HG02798 (cell line): ENCODE results near the gene MTX1.

ENCODE experiments used
- ATAC-seq: cut with Tn5 transposase; IDR thresholded peaks from one replicate; pipeline ENCODE4 v1.9.1; 2021; ENCODE audit warnings: mild to moderate bottlenecking; ENCODE audit not compliant: unreplicated experiment, poor library complexity

The MTX1 gene

GRCh38 chr1:155174324-155175280 is 33.9 kb upstream of the MTX1 start:
- no peak for ATAC-seq

- ATAC-seq: no peak
These were observed 33.1 kb upstream of the MTX1 start for GRCh38 chr1:155175281-155175926.

- ATAC-seq: no peak
These were observed 32.5 kb upstream of the MTX1 start for GRCh38 chr1:155175927-155176371.

- ATAC-seq: peak; percentile 31
These were observed 31.9 kb upstream of the MTX1 start for GRCh38 chr1:155176544-155177071.

- no peak for ATAC-seq
These were observed 31.1 kb upstream of the MTX1 start for GRCh38 chr1:155177192-155177917.

GRCh38 chr1:155177918-155178281 is 30.6 kb upstream of the MTX1 start:
- ATAC-seq: no peak

- no peak for ATAC-seq
These were observed 29.9 kb upstream of the MTX1 start for GRCh38 chr1:155178441-155179111.

GRCh38 chr1:155179112-155180031 is 29.1 kb upstream of the MTX1 start:
- no peak for ATAC-seq

- ATAC-seq: no peak
These were observed 27.0 kb upstream of the MTX1 start for GRCh38 chr1:155181371-155182051.

- ATAC-seq: no peak
These were observed 26.4 kb upstream of the MTX1 start for GRCh38 chr1:155182052-155182550.

- ATAC-seq: no peak
These were observed 24.7 kb upstream of the MTX1 start for GRCh38 chr1:155183775-155184221.

- ATAC-seq: no peak
These were observed 24.1 kb upstream of the MTX1 start for GRCh38 chr1:155184351-155184811.

GRCh38 chr1:155184835-155185782 is 23.4 kb upstream of the MTX1 start:
- ATAC-seq: peak; percentile 79

GRCh38 chr1:155185783-155186066 is 22.8 kb upstream of the MTX1 start:
- no peak for ATAC-seq

- no peak for ATAC-seq
These were observed 22.3 kb upstream of the MTX1 start for GRCh38 chr1:155186067-155186793.

GRCh38 chr1:155186794-155187455 is 21.6 kb upstream of the MTX1 start:
- ATAC-seq: no peak
